Kidney (tissue), 14 donors: ENCODE measurements around the gene KCNA1. TPM values are rescaled to one million over a fixed set of nuclear protein-coding genes. Genes with fewer than 3 reads are reported as not detected.

Experiments used
- DNase-seq, 5 donors: peaks; one replicate each; pipeline ENCODE4 v3.0.0-alpha.2; 2013 to 2020
- FAIRE-seq: peaks from 2 replicates; lab custom pipeline; 2012; peaks lifted over from hg19 to GRCh38; lab: Jason Lieb, UNC
- H3K27ac ChIP-seq, 2 donors: one replicate each; pipeline ENCODE4 v1.7.0; 2013; ENCODE audit warnings: low read depth in 2 of 2, low read length in 2 of 2, inconsistent platforms in 1 of 2
- H3K27me3 ChIP-seq: one replicate; pipeline ENCODE4 v1.7.1; 2013; ENCODE audit warnings: low read length, inconsistent platforms; ENCODE audit not compliant: control insufficient read depth, insufficient read depth
- H3K36me3 ChIP-seq, 3 donors: one replicate each; pipeline versions ENCODE4 v1.7.0 to v1.7.1; 2013; ENCODE audit warnings: low read length in 3 of 3, control low read depth in 1 of 3, inconsistent platforms in 1 of 3; ENCODE audit not compliant: insufficient read depth in 3 of 3, control insufficient read depth in 2 of 3
- H3K4me1 ChIP-seq, 3 donors: one replicate each; pipeline versions ENCODE4 v1.7.0 to v1.7.1; 2013; ENCODE audit warnings: low read length in 3 of 3, inconsistent platforms in 1 of 3, low read depth in 1 of 3; ENCODE audit not compliant: control insufficient read depth in 2 of 3, insufficient read depth in 2 of 3
- H3K4me3 ChIP-seq, 3 donors: one replicate each; pipeline versions ENCODE4 v1.7.0 to v1.8.1; 2013; ENCODE audit warnings: low read length in 3 of 3, control low read depth in 1 of 3, inconsistent platforms in 1 of 3
- H3K9ac ChIP-seq, 3 donors: one replicate each; pipeline versions ENCODE4 v1.7.0 to v1.7.1; 2013; ENCODE audit warnings: low read length in 3 of 3, control low read depth in 1 of 3, inconsistent platforms in 1 of 3
- H3K9me3 ChIP-seq, 3 donors: one replicate each; pipeline versions ENCODE4 v1.7.0 to v1.7.1; 2013; ENCODE audit warnings: low read length in 3 of 3, control low read depth in 1 of 3, inconsistent platforms in 1 of 3; ENCODE audit not compliant: control insufficient read depth in 2 of 3, insufficient read depth in 1 of 3
- CTCF ChIP-seq: IDR thresholded peaks from 3 replicates; pipeline ENCODE4 v1.5.1; 2012; ENCODE audit warnings: mild to moderate bottlenecking, moderate library complexity, borderline replicate concordance; ENCODE audit not compliant: insufficient read depth; ENCODE audit errors: extremely low read depth
- intact Hi-C: fragments of 100-400 bp; cut with DNase I; formaldehyde crosslinking; loops from one replicate; pipeline ENCODE4 v1.11.1; 2022
- polyA plus RNA-seq: library from polyadenylated mRNA; stranded (reverse); fragments of 350-450 nt; fragmentation: Illumina TruSeq; extraction: RNeasy Lipid Tissue Mini Kit (QIAGEN cat#74804); gene quantifications from one replicate; pipeline ENCODE4 v1.2.3, GENCODE V29; 2014; ENCODE audit warnings: low read depth, low replicate concordance; ENCODE audit not compliant: insufficient read depth
- total RNA-seq: library from RNA; stranded (reverse); fragmentation: NEBNext Ultra II Directional; extraction: Animal tissue kit (Norgen Biotek cat#: 25700); gene quantifications from one replicate; pipeline ENCODE4 v1.2.1, GENCODE V29; 2021
- donor health status: control.
- donor health status: control.
- donor health status: control.
- donor health status: control.
- donor health status: control.
- donor health status: DM: yes; HTN: yes; CAD: no.
- donor health status: Normal renal cell carcinoma (clear cell type).

KCNA1 gene
- total and polyA plus RNA-seq, 2 donors from 2014 or later: not detected

- Histone ChIP-seq H3K27ac (no peak overlapping the region), H3K36me3 (no peaks in the 10 kb centered on the region), H3K27me3 (peaks cover 8% of the 10 kb centered on the region), H3K4me3 (no peak overlapping the region), H3K9me3 (no peaks in the 10 kb centered on the region), H3K4me1 (no peaks in the 10 kb centered on the region), H3K9ac (no peak overlapping the region)
- FAIRE-seq: no peak
- intact Hi-C loops: no loop called here
- DNase-seq: peak in 1 of 5 donors; percentile 0
- no peak for TF ChIP-seq CTCF
Measured at GRCh38 chr12:4918950-4919660, 9.4 kb downstream of the KCNA1 start.

GRCh38 chr12:4932576-4932975 is 22.9 kb downstream of the KCNA1 start:
- DNase-seq (no peak), FAIRE-seq (no peak)
- H3K4me1 ChIP-seq: no peaks in the 10 kb centered on the region
- no peaks in the 10 kb centered on the region for H3K9me3 ChIP-seq
- no peak for TF ChIP-seq CTCF
- intact Hi-C loops: no loop called here
- H3K27ac ChIP-seq: no peak overlapping the region
- H3K36me3 ChIP-seq: no peaks in the 10 kb centered on the region
- no peak overlapping the region for H3K4me3 ChIP-seq
- no peaks in the 10 kb centered on the region for H3K27me3 ChIP-seq
- H3K9ac ChIP-seq: no peak overlapping the region

- Histone ChIP-seq H3K27me3 (no peaks in the 10 kb centered on the region), H3K36me3 (no peaks in the 10 kb centered on the region), H3K4me1 (no peaks in the 10 kb centered on the region), H3K4me3 (no peak overlapping the region), H3K27ac (no peak overlapping the region), H3K9ac (no peak overlapping the region), H3K9me3 (no peaks in the 10 kb centered on the region)
- no peak for TF ChIP-seq CTCF
- DNase-seq: no peak
- intact Hi-C loops: no loop called here
- no peak for FAIRE-seq
Measured at GRCh38 chr12:4933411-4933810, 23.7 kb downstream of the KCNA1 start.
